GM21447 (cell line): ENCODE data around the gene ARG2.

Experiments
- ATAC-seq: cut with Tn5 transposase; IDR thresholded peaks from one replicate; pipeline ENCODE4 v1.9.1; 2021; ENCODE audit not compliant: unreplicated experiment

The ARG2 gene

DNA sequence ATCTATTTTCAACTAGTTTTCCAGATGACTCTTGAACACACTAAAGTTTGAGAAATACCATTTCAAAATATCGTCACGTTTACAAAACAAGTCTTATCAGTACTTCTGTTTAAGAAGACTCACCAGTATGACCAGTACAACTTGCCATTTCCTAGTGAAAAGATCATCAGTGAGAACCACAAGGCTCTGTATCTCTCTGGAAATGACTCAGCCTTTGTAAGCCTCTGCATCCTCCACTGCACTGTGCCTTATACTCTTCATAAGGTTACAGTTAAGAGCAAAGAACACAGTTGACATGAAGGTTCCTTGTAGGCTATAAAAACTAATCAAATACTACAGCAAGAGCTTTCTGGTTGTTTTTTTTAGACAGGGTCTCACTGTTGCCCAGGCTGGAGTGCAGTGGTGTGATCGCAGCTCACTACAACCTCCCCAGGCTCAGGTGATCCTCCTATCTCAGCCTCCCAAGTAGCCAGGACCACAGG, 60.4 kb downstream of the ARG2 start:
- peak; percentile 97 for ATAC-seq

DNA sequence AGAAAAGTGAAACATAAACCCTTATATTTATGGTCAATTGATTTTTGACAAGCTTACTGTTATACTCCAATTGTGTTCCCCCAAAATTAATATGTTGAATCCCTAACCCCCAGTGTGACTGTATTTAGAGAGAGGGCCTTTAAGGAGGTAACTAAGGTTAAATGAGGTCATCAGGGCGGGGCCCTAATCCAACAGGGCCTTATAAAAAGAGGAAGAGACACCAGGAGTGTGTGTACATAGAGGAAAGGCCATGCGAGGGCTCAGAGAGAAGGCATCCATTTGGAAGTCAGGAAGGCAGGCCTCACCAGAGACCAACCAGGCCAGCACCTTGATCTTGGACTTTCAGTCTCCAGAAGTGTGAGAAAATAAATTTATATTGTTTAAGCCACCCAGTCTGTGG, 61.2 kb downstream of the ARG2 start:
- ATAC-seq, result no peak

DNA sequence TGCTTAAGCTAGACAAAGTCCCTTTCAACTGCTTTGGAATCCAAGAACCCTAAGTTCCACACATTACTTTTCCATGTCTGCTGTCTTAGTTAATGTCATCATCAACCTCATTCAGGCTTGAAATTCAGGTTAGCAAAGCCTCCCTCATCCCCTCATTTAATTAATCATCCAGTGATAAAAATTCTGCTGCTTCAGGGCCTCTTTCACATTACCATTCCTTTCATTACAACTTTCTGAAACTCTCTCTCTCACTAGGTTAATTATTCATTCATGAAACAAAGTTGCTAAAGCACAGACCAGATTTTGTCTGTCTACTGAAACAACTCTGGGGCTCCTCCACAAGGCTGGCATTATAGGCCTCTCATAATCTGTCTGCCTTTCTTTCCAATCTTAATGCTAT, 64.1 kb downstream of the ARG2 start:
- no peak for ATAC-seq

DNA sequence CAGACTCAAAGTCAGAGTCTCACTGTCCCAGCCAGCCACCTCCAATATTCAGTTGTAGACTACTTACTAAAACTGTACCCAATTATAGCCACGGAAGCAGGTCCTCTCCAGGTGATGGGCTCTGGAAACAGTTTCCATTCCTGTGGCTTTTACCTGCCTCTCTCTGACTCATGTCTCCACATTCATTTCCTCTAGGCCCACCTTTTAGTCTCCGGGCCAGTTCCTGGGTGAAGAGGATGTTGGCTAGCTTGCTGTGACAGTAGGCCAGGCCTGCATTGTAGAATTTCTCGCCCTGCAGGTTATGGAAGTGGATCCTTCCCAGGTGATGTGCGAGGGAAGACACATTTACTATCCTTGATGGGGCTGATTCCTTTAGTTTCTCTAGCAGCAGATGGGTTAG, 70.3 kb downstream of the ARG2 start:
- ATAC-seq, result no peak

DNA sequence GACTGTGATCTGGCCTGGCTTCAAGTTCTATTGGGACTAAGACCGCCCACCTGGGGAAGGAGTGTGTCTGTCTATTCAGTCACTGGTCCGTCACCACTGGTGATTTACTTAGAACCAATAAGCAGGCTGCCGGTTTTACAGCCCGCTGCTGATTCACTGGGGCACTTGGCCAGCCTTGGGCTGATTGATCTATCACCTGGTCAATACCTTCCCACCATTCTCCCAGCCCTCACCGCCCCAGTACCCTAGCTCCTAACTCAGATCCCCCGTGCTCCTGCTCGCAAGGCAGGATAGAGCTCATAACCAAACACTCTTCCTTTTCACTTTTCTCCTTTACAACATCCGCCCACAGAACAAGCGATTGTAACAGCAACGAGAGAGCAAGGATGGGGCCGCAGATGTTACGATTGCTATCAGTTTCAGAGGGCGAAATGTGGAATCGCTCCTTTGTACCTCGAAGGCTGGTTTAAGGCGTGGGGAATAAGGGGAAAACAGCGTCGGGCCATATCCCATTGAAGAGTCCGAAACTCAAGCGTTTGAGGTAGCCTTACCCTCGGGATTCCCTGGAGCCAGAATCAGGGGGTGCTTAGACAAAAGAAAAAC, 75.2 kb downstream of the ARG2 start:
- peak; percentile 87 for ATAC-seq

DNA sequence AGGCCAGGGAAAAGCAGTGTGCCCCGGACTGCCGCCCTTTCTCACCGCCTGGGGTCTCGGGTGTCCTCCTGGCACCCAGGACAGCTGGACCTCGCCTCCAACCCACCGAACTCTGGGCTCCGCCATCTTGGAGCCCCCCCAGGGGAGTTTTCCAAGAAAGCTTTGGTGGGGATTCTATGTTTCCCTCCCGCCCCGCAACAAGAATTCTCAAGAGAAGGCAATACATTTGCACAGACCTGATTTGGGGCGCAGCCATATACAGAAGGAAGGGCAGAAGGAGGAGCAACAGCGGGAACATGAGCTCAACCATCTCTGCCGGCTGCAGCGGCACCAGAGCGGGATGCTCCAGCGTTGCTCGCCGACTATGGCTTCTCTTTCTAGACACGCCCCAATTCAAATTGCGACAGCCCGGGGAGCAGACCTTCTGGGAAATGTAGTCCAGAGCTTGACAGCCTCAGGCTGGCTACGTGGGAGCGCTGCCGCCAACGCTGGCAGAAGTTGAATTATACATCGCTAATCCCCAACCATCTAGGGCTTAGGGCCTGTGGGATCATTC, 75.8 kb downstream of the ARG2 start, which contains the start of gene RDH11:
Gene RDH11 (minus strand): TSS at position 371 of the 556 bp plus-strand sequence. CDS start 61 bp downstream, at position 310.
- ATAC-seq, result peak; percentile 89

DNA sequence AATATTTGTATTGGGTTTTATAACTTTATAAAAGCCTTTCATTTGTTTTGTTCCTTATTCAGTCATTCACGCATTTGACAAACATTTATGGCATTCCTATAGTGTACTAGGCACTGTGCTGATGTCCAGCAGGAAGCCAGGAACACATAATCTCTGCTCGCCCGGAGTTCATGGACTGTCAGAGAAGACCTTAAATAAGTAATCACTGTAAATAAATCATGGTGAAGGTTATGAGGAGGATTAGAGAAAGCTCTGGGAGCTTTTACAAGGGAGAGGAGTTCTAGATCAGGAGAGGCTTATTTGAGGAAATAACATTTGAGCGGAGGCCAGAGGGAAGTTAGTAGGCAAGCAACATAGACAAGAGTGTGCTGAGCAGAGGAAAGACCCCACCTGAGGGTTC, 77.3 kb downstream of the ARG2 start:
- no peak for ATAC-seq

DNA sequence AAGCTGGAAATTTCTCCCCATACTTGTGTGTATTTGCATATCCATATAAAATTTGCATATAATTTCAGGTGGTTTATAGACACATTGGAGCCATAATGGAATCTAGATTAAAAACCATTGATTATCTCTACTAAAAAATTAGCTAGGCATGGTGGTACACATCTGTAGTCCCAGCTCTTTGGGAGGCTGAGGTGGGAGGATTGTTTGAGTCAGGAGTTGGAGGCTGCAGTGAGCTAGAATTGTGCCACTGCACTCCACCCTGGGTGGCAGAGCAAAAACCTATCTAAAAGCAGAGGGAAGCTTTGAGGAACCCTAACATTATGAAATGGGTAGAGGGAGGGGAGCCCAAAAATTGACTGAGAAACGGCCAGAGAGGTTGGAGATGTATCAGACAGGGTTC, 78.5 kb downstream of the ARG2 start:
- ATAC-seq, result no peak
